PC-3 (cell line): Measurements from ENCODE around the gene ANKRD53. TPM values are rescaled to one million over a fixed set of nuclear protein-coding genes. Genes with fewer than 3 reads are reported as not detected.

ENCODE experiments used
- ATAC-seq: fragments of 200-7000 bp; cut with Tn5 transposase; 2 replicates; pipeline ENCODE4 v1.9.1; 2020; ENCODE audit warnings: mild to moderate bottlenecking, moderate library complexity
- BruUV-seq: library from RNA; stranded (reverse); fragments of 400-500 nt; replicated peaks from 2 replicates; lab custom pipeline; 2021; lab: Mats Ljungman, UMichigan
- CTCF ChIA-PET: fragments of 300-600 bp; sonication (Branson Sonifier 250); formaldehyde crosslinking; loops from one replicate; lab custom pipeline; 2022; ENCODE audit warnings: antibody characterized with exemption; lab: Charles Lee
- POLR2A ChIA-PET: fragments of 300-600 bp; sonication (Branson Sonifier 250); formaldehyde crosslinking; loops from one replicate; lab custom pipeline; 2022; ENCODE audit warnings: antibody characterized with exemption; ENCODE audit not compliant: unreplicated experiment; lab: Charles Lee
- DNase-seq: peaks from one replicate; pipeline ENCODE4 v3.0.0-alpha.2; 2015
- H2AFZ ChIP-seq: fragments of 300-600 bp; sonication (generic); 2 replicates; pipeline ENCODE4 v1.6.0; 2016; ENCODE audit warnings: antibody characterized with exemption, low read length
- H3F3A ChIP-seq: fragments of 300-600 bp; sonication (generic); one replicate; pipeline ENCODE4 v1.6.0; 2017; ENCODE audit warnings: antibody characterized with exemption, low read length, control low read depth, mild to moderate bottlenecking; ENCODE audit not compliant: unreplicated experiment
- H3K27ac ChIP-seq: fragments of 300-600 bp; sonication (generic); 2 replicates; pipeline ENCODE4 v1.5.1; 2016; ENCODE audit warnings: mild to moderate bottlenecking, low read length
- H3K27me3 ChIP-seq: fragments of 300-600 bp; sonication (generic); 2 replicates; pipeline ENCODE4 v1.6.1; 2016; ENCODE audit warnings: low read length, mixed read lengths
- H3K36me3 ChIP-seq: fragments of 300-600 bp; sonication (generic); 2 replicates; pipeline ENCODE4 v1.6.1; 2016; ENCODE audit warnings: low read depth, mixed run types, low read length, mixed read lengths
- H3K4me1 ChIP-seq: fragments of 300-600 bp; sonication (generic); 2 replicates; pipeline ENCODE4 v1.5.1; 2016; ENCODE audit warnings: low read length; ENCODE audit not compliant: insufficient read depth
- H3K4me2 ChIP-seq: fragments of 300-600 bp; sonication (generic); 2 replicates; pipeline ENCODE4 v1.6.0; 2016; ENCODE audit warnings: low read length
- H3K4me3 ChIP-seq: fragments of 300-600 bp; sonication (generic); 2 replicates; pipeline ENCODE4 v1.5.1; 2016; ENCODE audit warnings: mild to moderate bottlenecking, low read length, mixed read lengths
- H3K79me2 ChIP-seq: fragments of 300-600 bp; sonication (generic); 2 replicates; pipeline ENCODE4 v1.6.1; 2017; ENCODE audit warnings: low read length, mixed read lengths
- H3K9ac ChIP-seq: fragments of 300-600 bp; sonication (generic); 2 replicates; pipeline ENCODE4 v1.6.0; 2016; ENCODE audit warnings: mild to moderate bottlenecking, low read length
- H3K9me2 ChIP-seq: fragments of 300-600 bp; sonication (generic); replicated peaks from 2 replicates; pipeline ENCODE4 v1.6.1; 2016; ENCODE audit warnings: mixed run types, low read length, mixed read lengths
- H3K9me3 ChIP-seq: fragments of 300-600 bp; sonication (generic); 2 replicates; pipeline ENCODE4 v1.6.1; 2016; ENCODE audit warnings: low read length, mixed read lengths
- H4K20me1 ChIP-seq: fragments of 300-600 bp; sonication (generic); 2 replicates; pipeline ENCODE4 v1.6.1; 2016; ENCODE audit warnings: low read length, mixed read lengths
- CTCF ChIP-seq: fragments of 300-600 bp; sonication (generic); conservative IDR thresholded peaks from 2 replicates; pipeline ENCODE4 v1.5.1; 2017; ENCODE audit warnings: antibody characterized with exemption, low read depth, mild to moderate bottlenecking, low read length
- EZH2 ChIP-seq: fragments of 300-600 bp; sonication (generic); IDR thresholded peaks from one replicate; pipeline ENCODE4 v1.6.1; 2017; ENCODE audit warnings: antibody characterized with exemption, mild to moderate bottlenecking, low read length; ENCODE audit not compliant: unreplicated experiment
- EZH2phosphoT487 ChIP-seq: fragments of 300-600 bp; sonication (generic); IDR thresholded peaks from 2 replicates; pipeline ENCODE4 v1.6.1; 2018; ENCODE audit warnings: mild to moderate bottlenecking, antibody characterized with exemption, low read length, borderline replicate concordance
- intact Hi-C: fragments of 100-400 bp; cut with micrococcal nuclease; formaldehyde crosslinking; loops from 2 replicates; pipeline ENCODE4 v1.9.0; 2023
- total RNA-seq: library from RNA; depleted of rRNA; stranded (reverse); fragments of >200 nt; gene quantifications from 2 replicates; pipeline ENCODE4 v1.2.3, GENCODE V29; 2014

Gene ANKRD53
- total RNA-seq, 1 experiment from 2014 or later, result not detected

- Histone ChIP-seq H3K27ac (no peak overlapping the region), H3K36me3 (no peaks in the 10 kb centered on the region), H3K4me3 (peak overlapping the region; percentile 70; the same call in 1 of the 2 replicates), H3F3A (no peaks in the 10 kb centered on the region), H4K20me1 (no peaks in the 10 kb centered on the region), H3K27me3 (no peaks in the 10 kb centered on the region), H3K4me1 (peaks cover 28% of the 10 kb centered on the region), H3K9ac (no peak overlapping the region), H3K9me3 (no peaks in the 10 kb centered on the region), H2AFZ (peak overlapping the region; percentile 100; the same call in 1 of the 2 replicates), H3K79me2 (no peaks in the 10 kb centered on the region), H3K4me2 (peak overlapping the region; percentile 96), H3K9me2 (no peaks in the 10 kb centered on the region)
- CTCF ChIA-PET, result interaction anchor here (1.0 kb wide), 2 partner anchors 11 to 20 kb away, joined by 3 to 4 read pairs; partner anchors contain the start of gene ATP6V1B1
- no TSS peak for BruUV-seq
- POLR2A ChIA-PET, result no interaction called here
- peak; percentile 19; the same call in 1 of the 2 replicates for ATAC-seq
- intact Hi-C loops, result loop anchor here (1.0 to 10.0 kb wide), 3 partner anchors 76 to 292 kb away; no protein-coding TSS in a partner anchor
- peak; percentile 92 for TF ChIP-seq CTCF
- TF ChIP-seq EZH2phosphoT487, result no peak
- peak; percentile 78 for DNase-seq
Measured at GRCh38 chr2:70946832-70947442, 31.5 kb upstream of the ANKRD53 start.

- H3F3A ChIP-seq, result no peaks in the 10 kb centered on the region
- TF ChIP-seq EZH2, result no peak
- no peak for TF ChIP-seq CTCF
- no peak for TF ChIP-seq EZH2phosphoT487
- TSS peak; percentile 46 for BruUV-seq
- no peaks in the 10 kb centered on the region for H3K27me3 ChIP-seq
- H3K4me3 ChIP-seq, result peak overlapping the region; percentile 70
- H3K9ac ChIP-seq, result peak overlapping the region; percentile 72
- no peak overlapping the region for H3K27ac ChIP-seq
- H3K4me1 ChIP-seq, result peaks cover 28% of the 10 kb centered on the region
- no peaks in the 10 kb centered on the region for H3K9me2 ChIP-seq
- H3K9me3 ChIP-seq, result no peaks in the 10 kb centered on the region
- intact Hi-C loops, result loop anchor here (1.0 to 10.0 kb wide), 4 partner anchors 76 to 293 kb away; no protein-coding TSS in a partner anchor
- POLR2A ChIA-PET, result no interaction called here
- CTCF ChIA-PET, result interaction anchor here (0.5 to 1.3 kb wide), 9 partner anchors 15 to 150 kb away, joined by 3 to 8 read pairs (median 3); no protein-coding TSS in a partner anchor
- no peaks in the 10 kb centered on the region for H4K20me1 ChIP-seq
- H2AFZ ChIP-seq, result peak overlapping the region; percentile 100
- DNase-seq, result peak; percentile 60
- peak; percentile 78 for ATAC-seq
- H3K36me3 ChIP-seq, result no peaks in the 10 kb centered on the region
- peak overlapping the region; percentile 96 for H3K4me2 ChIP-seq
- H3K79me2 ChIP-seq, result no peaks in the 10 kb centered on the region
Measured at GRCh38 chr2:70947556-70948184, 30.8 kb upstream of the ANKRD53 start.
